Measurements from ENCODE around the gene CLDN14.
"Not testable (repeated sequence)": the region's sequence is repeated elsewhere in the genome, so short reads cannot be mapped to it uniquely, and the experiment has no call there.

The CLDN14 gene

DNA sequence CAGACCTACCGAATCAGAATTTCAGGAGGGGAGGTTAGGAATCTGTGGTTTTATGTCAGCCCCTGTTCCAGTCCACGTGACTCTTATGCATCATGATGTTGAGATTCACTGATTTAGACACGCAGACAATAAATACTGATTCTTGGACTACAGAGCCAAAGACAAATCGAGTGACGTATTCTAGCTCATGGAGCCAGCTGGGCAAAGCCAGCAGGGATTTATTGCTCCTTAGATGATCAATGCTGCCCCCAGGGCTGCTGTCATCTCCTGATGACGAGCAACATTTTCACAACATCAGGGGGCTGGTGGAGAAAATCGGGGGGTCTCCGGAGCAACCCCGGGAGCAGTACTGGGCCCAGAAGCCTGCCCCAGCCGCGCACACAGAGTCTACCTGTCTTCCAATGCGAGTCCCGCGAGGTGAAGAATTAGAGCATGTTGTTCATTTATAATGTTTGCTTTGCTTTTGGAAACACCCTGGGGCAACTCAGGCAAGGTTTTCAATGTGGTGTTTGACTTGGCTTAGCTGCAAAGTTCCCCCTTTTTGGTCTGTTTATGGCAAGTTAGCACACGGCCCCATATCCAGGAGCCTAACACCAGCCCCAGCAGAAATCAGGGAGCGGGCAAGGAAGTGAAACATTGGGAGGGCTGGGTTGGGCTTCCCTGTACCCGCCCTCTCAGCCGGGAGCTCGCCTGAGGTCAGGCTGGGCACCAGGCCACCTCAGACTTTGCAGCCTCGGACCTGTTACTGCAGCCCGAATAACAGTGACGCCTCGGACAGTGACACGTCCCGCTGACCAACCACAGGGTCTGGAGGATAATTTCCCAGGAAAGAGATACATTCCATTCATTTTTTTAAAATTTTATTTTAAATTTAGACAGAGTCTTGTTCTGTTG is 19.9 kb upstream of the CLDN14 start:
- peak; percentile 32 for DNase-seq

- DNase-seq = no peak
Observed at GRCh38 chr21:36494557-36494956, 14.6 kb upstream of the CLDN14 start.

GRCh38 chr21:36491209-36491910 is 11.4 kb upstream of the CLDN14 start:
- DNase-seq = no peak

- no peak for DNase-seq
Observed at GRCh38 chr21:36489776-36490165, 9.8 kb upstream of the CLDN14 start.

GRCh38 chr21:36489103-36489775 is 9.3 kb upstream of the CLDN14 start:
- DNase-seq = no peak

DNA sequence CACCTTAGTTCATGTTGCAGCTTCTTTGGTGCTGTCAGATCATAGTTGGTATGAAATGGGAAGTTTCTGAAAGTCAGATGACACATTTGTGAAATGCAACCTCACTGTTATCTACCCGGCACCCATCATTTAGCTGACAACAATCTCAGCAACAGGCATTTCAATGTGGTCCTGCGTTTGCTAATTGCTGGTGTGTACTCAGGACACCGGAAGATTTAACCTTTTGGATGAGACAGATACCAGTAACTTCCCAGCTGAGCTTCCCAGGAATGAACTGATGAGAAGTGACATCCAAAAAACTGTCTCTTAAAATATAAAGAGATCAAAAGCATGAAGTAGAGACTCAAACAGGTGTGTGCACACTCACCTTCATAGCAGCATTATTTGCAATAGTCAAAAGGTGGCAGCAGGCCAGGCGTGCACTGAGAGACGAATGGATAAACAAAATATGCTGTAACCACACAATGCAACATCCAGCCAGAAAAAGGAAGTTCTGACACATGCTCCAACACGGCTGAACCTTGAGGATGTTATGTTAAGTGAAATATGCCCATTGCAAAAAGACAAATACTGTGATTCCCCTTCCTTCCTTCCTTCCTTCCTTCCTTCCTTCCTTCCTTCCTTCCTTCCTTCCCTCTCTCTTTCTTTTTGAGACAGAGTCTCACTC is 7.9 kb upstream of the CLDN14 start:
- no peak for DNase-seq

GRCh38 chr21:36486246-36486645 is 6.3 kb upstream of the CLDN14 start:
- no peak for DNase-seq

DNA sequence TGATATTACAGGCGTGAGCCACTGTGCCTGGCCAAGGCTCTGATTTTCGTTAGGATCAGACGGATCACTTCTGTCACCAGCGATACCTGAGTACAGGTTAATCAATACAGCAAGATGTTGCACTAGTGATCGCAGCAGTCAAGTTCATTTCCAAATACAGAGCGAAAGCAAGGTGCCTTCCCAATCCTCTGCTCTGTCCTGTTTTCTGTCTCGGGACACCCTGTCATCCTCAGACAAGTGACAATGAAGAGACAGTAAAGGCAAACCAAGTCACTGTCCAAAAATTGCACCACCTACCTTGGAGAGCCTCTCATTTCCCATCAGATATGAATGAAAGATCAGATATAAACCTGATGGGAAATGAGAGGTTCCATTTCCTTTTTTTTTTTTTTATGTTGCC is 5.6 kb upstream of the CLDN14 start:
- DNase-seq = no peak

DNA sequence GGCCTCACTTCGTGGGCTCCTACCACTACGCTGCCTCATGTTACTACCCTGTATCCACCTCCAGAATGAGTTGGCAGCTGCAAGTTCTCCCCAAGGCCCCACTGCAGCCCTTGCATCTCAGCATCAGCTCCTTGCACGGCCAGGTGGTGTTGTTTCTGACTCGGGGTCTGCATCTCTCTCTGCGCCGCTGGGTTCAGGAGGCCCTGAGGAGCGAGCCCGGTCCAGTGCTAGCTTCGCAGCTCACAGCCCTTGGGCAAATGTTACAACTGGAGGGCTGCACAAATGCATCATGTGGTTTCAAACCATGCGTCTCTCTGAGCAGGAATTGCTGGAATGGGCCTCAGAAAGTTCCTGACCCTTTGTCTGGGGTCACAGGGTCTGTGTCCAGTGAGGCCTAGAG is 3.2 kb upstream of the CLDN14 start:
- DNase-seq = no peak

DNA sequence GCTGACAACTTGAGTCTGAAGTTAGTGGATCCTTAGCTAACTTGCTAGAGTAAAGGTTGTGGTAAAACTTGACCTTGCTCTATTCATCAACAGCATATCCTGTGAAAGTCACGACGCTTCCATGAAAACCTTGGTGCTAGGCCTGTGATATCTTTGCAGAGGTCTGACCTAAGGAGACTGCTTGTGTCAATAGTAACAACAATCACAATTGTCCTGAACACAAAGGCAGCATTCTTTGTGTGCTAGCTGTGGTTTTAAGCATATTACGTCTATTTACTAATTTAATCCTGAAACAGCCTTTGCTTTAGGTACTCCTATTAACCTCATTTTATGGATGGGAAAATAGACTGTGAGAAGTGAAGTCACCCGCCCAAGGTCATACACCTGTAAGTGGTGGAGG is 2.8 kb upstream of the CLDN14 start:
- no peak for DNase-seq

DNA sequence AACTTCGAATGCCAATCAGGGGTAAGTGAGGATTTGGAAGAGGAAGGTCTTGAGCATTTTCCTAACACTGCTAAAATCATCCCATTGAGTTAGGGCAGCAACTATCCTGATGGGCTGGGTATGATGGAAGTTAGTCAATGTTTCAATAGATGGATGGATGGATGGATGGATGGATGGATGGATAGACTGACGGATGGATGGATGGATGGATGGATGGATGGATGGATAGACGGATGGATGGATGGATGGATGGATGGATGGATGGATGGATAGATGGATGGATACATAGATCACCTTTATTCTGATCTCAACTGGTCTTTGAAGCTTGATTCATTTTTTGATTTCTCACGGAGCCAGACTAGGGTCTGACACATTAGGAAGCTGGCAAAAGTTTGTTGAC is 2.3 kb upstream of the CLDN14 start:
- DNase-seq = no peak

DNA sequence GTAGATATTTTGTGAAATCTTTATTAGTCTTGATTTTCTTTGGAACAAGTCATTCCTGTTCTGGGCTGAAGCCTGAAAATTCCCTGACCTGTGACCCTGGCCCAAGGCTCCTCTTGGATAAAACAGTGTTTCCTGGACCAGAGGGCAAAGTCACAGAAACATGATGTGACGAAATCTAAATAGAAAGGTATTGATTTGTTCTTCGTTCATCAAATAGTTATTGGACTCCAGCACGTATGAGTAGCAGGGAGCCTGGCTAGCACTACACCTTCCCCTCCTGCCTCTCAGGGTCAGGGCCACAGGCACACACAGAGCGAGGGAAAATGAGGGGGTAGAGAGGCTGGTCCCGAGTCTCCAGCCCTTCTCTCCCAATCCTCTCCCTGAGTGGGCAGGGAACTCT is 1.7 kb upstream of the CLDN14 start:
- DNase-seq = no peak

- DNase-seq = no peak
Observed at GRCh38 chr21:36480618-36481017, 696 bp upstream of the CLDN14 start.

GRCh38 chr21:36478941-36479340 is 981 bp downstream of the CLDN14 start:
- DNase-seq = no peak

DNA sequence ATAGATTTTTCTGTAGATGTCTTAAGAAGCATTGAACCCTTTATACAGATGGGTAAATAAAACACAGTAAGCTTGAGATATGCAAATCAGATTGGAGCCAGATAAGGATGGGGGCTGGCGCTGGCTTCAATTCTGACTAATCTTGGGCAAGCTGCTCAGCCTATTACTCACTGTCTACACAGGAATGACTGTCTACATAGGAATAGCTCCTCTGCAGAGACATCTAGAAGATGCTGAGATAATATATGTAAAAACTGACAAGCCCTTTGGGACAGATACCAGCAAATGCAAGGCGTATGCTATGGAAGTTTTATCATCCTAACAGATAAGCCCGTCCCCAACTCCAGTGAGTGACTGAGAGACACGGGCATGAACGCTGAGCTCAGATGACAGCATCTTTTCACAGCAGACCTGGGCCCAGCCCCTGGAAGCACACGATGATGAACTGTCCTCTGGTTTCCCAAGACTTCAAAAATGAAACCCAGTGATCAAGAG is 1.7 kb downstream of the CLDN14 start:
- DNase-seq = no peak

DNA sequence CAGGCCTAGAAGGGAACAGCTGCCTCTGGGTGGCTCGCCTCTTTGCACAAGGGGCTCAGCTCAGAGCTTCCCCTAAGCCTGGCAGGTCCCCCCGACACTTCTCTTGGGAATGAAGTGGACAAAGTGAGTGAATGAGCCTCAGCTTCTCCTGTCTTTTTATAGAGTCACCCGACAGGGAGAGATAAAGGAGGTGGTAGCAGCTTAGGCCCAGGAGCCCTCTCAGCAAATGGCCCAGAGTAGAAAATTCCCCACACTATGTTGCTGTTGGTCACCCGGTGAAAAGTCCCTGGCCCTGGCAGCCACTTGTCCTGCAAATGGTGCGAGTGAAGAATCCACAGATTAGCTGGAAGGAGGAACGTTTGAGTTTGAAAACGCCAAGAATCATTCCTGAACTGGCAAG is 2.4 kb downstream of the CLDN14 start:
- DNase-seq = no peak

DNA sequence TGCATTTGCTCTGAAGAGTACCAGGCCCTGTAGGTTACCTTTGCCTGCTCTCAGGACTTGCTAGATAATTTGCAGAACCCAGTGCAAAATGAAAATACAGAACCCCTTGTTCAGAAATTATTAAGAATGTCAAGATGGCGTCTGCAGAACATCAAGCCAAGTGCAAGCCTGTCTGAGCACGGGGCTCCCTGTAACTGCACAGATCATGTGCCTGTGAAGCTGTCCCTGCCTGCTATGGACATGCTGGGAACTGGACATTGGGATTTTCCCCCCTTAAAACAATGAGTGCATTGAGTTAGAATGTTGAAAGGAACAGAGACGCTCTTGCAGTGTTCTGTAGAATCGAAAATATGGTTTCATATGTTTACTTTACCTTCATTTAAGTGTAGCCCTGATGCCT is 2.9 kb downstream of the CLDN14 start:
- DNase-seq = no peak

- DNase-seq = not testable (repeated sequence)
Observed at GRCh38 chr21:36476541-36476940, 3.4 kb downstream of the CLDN14 start.

GRCh38 chr21:36474591-36474990 is 5.3 kb downstream of the CLDN14 start:
- DNase-seq = no peak

DNA sequence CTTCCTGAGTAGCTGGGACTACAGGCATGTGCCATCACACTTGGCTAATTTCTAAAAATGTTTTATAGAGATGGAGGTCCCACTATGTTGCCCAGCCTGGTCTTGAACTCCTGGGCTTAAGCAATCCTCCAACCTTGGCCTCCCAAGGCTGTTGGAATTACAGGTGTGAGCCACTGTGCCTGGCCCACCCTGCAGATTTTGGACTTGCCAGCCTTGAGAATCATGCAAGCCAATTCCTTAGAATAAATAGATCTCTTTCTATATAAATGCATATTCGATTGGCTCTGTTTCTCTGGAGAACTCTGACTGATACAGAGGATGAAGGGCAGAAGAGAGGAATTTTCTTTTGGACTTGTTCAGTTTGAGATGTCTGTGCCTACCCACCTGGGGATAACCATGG is 6.7 kb downstream of the CLDN14 start:
- DNase-seq = no peak

DNA sequence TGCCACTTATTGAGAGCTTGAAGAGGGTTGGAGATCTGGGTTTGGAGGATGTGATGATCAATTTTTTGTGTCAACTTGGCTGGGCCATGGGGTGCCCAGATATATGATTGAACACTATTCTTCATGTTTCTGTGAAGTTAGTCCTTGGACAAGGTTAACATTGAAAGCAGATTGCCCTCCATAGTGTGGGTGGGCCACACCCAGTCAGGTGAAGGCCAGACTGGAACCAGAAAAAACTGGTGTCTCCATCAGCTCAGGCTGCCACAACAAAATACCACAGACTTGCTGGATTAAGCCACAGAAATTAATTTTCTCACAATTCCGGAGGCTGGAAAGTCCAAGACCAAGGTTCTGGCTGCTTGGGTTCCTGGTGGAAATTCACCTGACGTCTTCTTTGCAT is 7.5 kb downstream of the CLDN14 start:
- DNase-seq = no peak

GRCh38 chr21:36471254-36471723 is 8.6 kb downstream of the CLDN14 start:
- DNase-seq = no peak

- peak; percentile 34 for DNase-seq
Observed at GRCh38 chr21:36470294-36470693, 9.6 kb downstream of the CLDN14 start.
